ENCODE measurements around the gene ADRM1.

Gene ADRM1

DNA sequence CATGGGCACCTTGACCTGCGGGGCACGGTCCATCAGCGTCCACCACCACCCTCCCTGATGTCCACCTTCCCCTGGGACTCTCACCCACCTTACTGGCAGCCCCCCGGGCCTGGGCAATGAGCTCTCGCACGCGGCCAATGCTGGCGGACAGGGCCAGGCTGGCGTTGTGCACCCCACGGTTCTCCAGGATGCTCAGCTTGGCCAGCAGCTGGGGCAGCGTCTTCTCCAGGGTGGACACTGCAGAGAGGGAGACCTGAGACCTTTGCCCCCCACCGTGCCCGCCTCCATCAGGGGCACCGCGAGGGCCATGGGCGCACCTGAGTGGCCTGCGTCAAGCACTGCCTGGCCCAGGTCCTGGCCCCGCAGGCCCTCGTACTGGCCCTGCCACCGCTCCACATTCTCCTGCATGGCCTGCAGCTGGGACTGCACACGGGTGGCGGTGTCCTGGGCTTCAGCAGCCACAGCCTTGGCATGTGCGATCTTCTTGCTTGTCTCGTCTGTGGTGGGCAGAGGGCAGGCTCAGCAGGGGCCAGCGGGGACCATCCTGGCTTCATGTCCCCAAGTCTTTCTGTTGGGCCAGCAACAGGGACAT lies 12.0 kb downstream of the ADRM1 start:
- Mint-ChIP-seq H3K27ac (no peak overlapping the region), H3K27me3 (ENCODE audit: low read depth) (no peaks in the 10 kb centered on the region), H3K4me3 (no peak overlapping the region), H3K36me3 (ENCODE audit: low read depth) (peaks cover 7% of the 10 kb centered on the region), H3K9me3 (no peaks in the 10 kb centered on the region), H3K4me1 (no peaks in the 10 kb centered on the region)
- TF ChIP-seq, protein P1, sequence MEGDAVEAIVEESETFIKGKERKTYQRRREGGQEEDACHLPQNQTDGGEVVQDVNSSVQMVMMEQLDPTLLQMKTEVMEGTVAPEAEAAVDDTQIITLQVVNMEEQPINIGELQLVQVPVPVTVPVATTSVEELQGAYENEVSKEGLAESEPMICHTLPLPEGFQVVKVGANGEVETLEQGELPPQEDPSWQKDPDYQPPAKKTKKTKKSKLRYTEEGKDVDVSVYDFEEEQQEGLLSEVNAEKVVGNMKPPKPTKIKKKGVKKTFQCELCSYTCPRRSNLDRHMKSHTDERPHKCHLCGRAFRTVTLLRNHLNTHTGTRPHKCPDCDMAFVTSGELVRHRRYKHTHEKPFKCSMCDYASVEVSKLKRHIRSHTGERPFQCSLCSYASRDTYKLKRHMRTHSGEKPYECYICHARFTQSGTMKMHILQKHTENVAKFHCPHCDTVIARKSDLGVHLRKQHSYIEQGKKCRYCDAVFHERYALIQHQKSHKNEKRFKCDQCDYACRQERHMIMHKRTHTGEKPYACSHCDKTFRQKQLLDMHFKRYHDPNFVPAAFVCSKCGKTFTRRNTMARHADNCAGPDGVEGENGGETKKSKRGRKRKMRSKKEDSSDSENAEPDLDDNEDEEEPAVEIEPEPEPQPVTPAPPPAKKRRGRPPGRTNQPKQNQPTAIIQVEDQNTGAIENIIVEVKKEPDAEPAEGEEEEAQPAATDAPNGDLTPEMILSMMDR (IDR thresholded peaks at IDR 0.05; ENCODE audit: unreplicated experiment in 3 of 3) = no peak

DNA sequence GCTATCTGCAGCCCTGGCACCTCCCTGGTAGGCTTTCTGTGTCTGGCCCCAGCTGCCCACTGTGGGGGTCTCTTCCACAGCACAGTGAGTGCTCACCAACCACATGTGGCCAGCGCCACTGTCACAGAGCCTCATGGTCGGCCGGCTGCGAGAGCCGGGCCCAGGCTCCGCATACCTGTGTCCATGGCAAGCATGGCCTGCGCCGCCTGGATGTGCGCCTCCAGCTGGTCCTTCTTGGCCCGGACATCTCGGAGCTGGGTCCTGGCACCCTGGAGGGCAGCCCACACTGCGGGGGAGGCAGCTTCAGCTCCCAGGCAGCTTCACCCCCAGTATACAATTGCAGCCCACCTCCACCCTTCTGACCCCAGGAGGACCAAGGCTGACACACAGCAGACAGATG lies 13.0 kb downstream of the ADRM1 start:
- no peaks in the 10 kb centered on the region for H3K9me3 Mint-ChIP-seq
- H3K27me3 Mint-ChIP-seq (ENCODE audit: low read depth) = no peaks in the 10 kb centered on the region
- TF ChIP-seq, protein P1 (IDR thresholded peaks at IDR 0.05; ENCODE audit: unreplicated experiment in 3 of 3) = no peak
- H3K36me3 Mint-ChIP-seq (ENCODE audit: low read depth) = peaks cover 9% of the 10 kb centered on the region
- H3K4me3 Mint-ChIP-seq = no peak overlapping the region
- no peak overlapping the region for H3K27ac Mint-ChIP-seq
- no peaks in the 10 kb centered on the region for H3K4me1 Mint-ChIP-seq

DNA sequence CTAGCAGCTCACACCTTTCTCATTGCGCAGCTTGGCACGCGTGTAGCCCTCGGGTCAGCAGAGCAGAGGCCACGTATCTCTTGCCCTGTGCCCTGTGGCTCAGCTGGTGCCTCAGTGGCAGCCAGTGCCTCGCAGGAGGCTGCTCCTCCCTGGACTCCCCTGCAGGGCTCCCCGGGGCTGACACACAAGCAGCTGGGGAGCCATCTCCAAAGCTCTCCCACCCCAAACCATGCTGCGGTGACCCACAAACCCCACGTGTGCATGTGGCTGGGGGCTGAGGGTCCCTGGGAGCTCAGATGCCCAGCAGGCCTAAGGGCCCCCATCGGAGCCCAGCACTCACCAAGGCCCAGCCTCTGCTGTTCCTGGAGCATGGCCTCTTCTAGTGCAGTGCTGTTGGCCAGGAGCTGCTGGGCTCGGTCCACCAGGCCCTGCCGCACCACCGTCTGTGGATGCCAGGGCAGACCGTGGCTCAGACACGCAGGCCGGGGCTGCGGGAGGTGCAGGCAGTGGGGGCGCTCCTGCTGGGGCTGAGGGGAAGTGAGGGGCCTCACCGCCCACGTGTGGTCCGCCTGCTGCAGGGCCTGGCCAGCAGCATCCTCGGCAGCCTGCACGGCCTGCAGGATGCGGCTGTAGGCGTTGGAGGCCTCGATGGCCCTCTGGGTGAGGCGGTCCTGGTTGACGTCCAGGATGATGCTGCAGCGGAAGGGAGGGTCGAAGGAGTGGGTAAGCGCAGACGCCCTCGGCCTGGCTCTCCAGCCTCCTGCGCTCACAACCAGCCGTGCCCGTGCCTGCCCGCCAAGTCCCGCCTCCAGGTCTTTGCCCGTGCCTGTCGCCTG lies 13.8 kb downstream of the ADRM1 start:
- no peaks in the 10 kb centered on the region for H3K4me1 Mint-ChIP-seq
- H3K27me3 Mint-ChIP-seq (ENCODE audit: low read depth) = no peaks in the 10 kb centered on the region
- TF ChIP-seq, protein P1 (IDR thresholded peaks at IDR 0.05; ENCODE audit: unreplicated experiment in 3 of 3) = no peak
- no peaks in the 10 kb centered on the region for H3K9me3 Mint-ChIP-seq
- peaks cover 10% of the 10 kb centered on the region for H3K36me3 Mint-ChIP-seq (ENCODE audit: low read depth)
- H3K27ac Mint-ChIP-seq = no peak overlapping the region
- H3K4me3 Mint-ChIP-seq = no peak overlapping the region

DNA sequence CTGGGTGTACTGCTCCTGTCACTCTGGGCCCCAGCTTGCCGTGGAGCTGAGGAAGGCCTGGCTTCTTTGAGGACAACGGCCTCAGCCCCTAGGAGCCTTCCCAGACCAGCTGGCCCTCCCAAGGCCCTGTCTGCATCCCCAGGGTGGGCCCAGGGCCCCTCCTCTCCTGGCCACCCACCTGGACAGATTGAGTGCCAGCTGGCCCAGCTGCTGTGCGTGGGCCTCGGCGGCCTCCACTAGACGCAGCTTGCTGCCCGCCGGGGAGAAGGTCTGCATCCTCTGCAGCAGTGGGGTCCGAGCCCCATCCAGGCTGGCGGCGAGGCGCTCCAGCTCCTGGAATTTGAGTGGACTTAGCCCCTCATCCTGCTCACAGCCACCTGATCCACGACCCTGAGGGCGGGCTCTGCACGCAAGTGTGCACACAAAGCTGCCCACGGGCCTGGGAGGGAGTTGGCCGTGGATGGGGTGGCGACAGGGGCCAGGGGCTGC lies 14.4 kb downstream of the ADRM1 start:
- Mint-ChIP-seq H3K27me3 (ENCODE audit: low read depth) (no peaks in the 10 kb centered on the region), H3K36me3 (ENCODE audit: low read depth) (peaks cover 10% of the 10 kb centered on the region)

DNA sequence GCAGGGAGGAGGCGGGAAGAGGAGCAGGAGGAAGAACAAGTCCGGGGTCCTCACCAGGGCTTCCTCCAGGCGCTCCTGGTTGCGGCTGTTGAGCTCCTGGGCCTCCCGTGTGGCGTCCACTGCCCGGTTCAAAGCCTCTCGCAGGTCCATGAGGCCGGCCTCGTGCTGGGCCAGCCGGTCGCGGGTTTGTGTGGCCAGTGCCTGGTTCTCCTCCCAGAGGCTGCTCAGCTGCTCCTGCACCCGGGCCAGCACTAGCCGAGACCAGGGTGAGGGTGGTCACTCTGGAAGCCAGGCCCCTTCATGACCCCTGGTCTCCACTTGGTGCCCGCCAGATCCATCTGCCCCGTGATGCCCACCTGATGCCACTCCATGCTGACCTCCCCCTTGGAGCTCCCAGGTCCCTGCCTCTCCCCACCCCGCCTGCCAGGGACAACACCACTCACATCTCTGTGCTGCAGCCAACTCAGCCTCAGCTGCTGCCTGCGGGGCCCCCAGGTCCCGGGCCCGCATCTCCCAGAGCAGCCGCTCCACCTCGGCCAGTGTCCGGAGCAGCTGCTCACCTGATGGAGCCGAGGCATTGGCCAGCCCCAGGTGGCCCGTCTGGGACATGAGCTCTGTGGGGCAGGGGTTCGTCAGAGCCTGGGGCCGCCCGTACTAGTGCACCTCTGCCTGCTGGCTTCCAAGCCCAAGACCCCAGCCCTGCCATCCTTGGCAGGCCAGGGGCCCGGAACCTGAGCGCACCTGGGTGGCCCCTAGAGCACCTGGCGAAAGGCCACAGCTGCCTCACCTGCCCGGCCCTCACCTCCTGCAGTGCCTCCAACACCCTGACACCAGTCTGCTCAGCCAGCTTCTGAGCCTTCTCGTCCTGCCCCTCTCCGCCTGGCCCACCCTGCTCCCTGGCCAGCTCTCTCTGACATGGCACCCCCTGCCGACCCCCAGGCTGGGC lies 15.9 kb downstream of the ADRM1 start:
- H3K4me3 Mint-ChIP-seq = no peak overlapping the region
- H3K27ac Mint-ChIP-seq = no peak overlapping the region
- TF ChIP-seq, protein P1 (IDR thresholded peaks at IDR 0.05; ENCODE audit: unreplicated experiment in 3 of 3) = no peak
- H3K27me3 Mint-ChIP-seq (ENCODE audit: low read depth) = no peaks in the 10 kb centered on the region
- no peaks in the 10 kb centered on the region for H3K4me1 Mint-ChIP-seq
- H3K36me3 Mint-ChIP-seq (ENCODE audit: low read depth) = peaks cover 10% of the 10 kb centered on the region
- no peaks in the 10 kb centered on the region for H3K9me3 Mint-ChIP-seq

More for the DNA sequence above, 14.4 kb downstream of the ADRM1 start:
- TF ChIP-seq, protein P1 (IDR thresholded peaks at IDR 0.05; ENCODE audit: unreplicated experiment in 3 of 3) = no peak
- Mint-ChIP-seq H3K4me3 (no peak overlapping the region), H3K27ac (no peak overlapping the region), H3K4me1 (no peaks in the 10 kb centered on the region), H3K9me3 (no peaks in the 10 kb centered on the region)

All from nephron (organoid).